Mesendoderm (in vitro differentiated cells): ENCODE measurements around the gene SPATA17.

Experiments used
- DNase-seq: peaks from one replicate; pipeline ENCODE4 v3.0.0; 2013
- H2AK5ac ChIP-seq: 2 replicates; pipeline ENCODE4 v1.6.1; 2013; ENCODE audit warnings: low read length, inconsistent platforms
- H2BK120ac ChIP-seq: 2 replicates; pipeline ENCODE4 v1.6.1; 2013; ENCODE audit warnings: low read depth, mild to moderate bottlenecking, low read length, moderate library complexity, mixed read lengths
- H2BK15ac ChIP-seq: replicated peaks from 2 replicates; pipeline ENCODE4 v1.6.1; 2013; ENCODE audit warnings: low read depth, mild to moderate bottlenecking, moderate library complexity
- H2BK5ac ChIP-seq: 2 replicates; pipeline ENCODE4 v1.6.1; 2013; ENCODE audit warnings: low read length, inconsistent platforms
- H3K18ac ChIP-seq: 2 replicates; pipeline ENCODE4 v1.6.1; 2013; ENCODE audit warnings: mild to moderate bottlenecking, low read length, mixed read lengths
- H3K23ac ChIP-seq: one replicate; pipeline ENCODE4 v1.6.1; 2013; ENCODE audit warnings: low read length
- H3K27ac ChIP-seq: 2 replicates; pipeline ENCODE4 v1.5.1; 2013; ENCODE audit warnings: low read depth, mild to moderate bottlenecking, inconsistent platforms, low read length, moderate library complexity
- H3K27me3 ChIP-seq: 2 replicates; pipeline ENCODE4 v1.6.1; 2013; ENCODE audit warnings: low read length, control low read depth, mild to moderate bottlenecking, inconsistent platforms; ENCODE audit not compliant: insufficient read depth, poor library complexity
- H3K36me3 ChIP-seq: 2 replicates; pipeline ENCODE4 v1.6.1; 2013; ENCODE audit warnings: low read length, inconsistent platforms; ENCODE audit not compliant: control insufficient read depth, insufficient read depth
- H3K4ac ChIP-seq: one replicate; pipeline ENCODE4 v1.6.1; 2013; ENCODE audit warnings: low read depth, mild to moderate bottlenecking, low read length, moderate library complexity
- H3K4me1 ChIP-seq: 2 replicates; pipeline ENCODE4 v1.6.1; 2013; ENCODE audit warnings: low read depth, low read length, inconsistent platforms; ENCODE audit not compliant: control insufficient read depth
- H3K4me2 ChIP-seq: 2 replicates; pipeline ENCODE4 v1.6.1; 2013; ENCODE audit warnings: low read length
- H3K4me3 ChIP-seq: 2 replicates; pipeline ENCODE4 v1.5.1; 2013; ENCODE audit warnings: mild to moderate bottlenecking, low read length
- H3K56ac ChIP-seq: one replicate; pipeline ENCODE4 v1.6.1; 2013; ENCODE audit warnings: low read length
- H3K79me1 ChIP-seq: 2 replicates; pipeline ENCODE4 v1.6.1; 2013; ENCODE audit warnings: low read length, inconsistent platforms
- H3K79me2 ChIP-seq: 2 replicates; pipeline ENCODE4 v1.6.1; 2013; ENCODE audit warnings: mild to moderate bottlenecking, low read length; ENCODE audit not compliant: control insufficient read depth, insufficient read depth
- H3K9ac ChIP-seq: 2 replicates; pipeline ENCODE4 v1.6.1; 2013; ENCODE audit warnings: low read length, inconsistent platforms
- H4K5ac ChIP-seq: one replicate; pipeline ENCODE4 v1.6.1; 2013; ENCODE audit warnings: low read length
- H4K8ac ChIP-seq: one replicate; pipeline ENCODE4 v1.6.1; 2013; ENCODE audit warnings: low read depth, mild to moderate bottlenecking, control low read depth, low read length, moderate library complexity
- WGBS: extraction: QIAGEN DNeasy Blood & Tissue Kit; methylation state at CpG from one replicate; pipeline ENCODE4 v1.1.7; 2013; ENCODE audit warnings: low lambda C conversion rate, missing lambda C conversion rate; ENCODE audit not compliant: insufficient coverage; ENCODE audit errors: extremely low coverage; 5-methylcytosine and 5-hydroxymethylcytosine counted together

The SPATA17 gene

GRCh38 chr1:217717959-217718358, 86.8 kb downstream of the SPATA17 start:
- no peak overlapping the region for H4K8ac ChIP-seq
- DNase-seq, result peak; percentile 6
- no peaks in the 10 kb centered on the region for H3K79me1 ChIP-seq
- H4K5ac ChIP-seq, result no peak overlapping the region
- no peak overlapping the region for H2BK120ac ChIP-seq
- H2AK5ac ChIP-seq, result no peak overlapping the region
- no CpG with 5 or more reads among the region's 1 CpG for WGBS
- no peak overlapping the region for H3K4me3 ChIP-seq
- no peak overlapping the region for H3K23ac ChIP-seq
- no peak overlapping the region for H3K56ac ChIP-seq
- H3K18ac ChIP-seq, result no peak overlapping the region
- no peak overlapping the region for H2BK5ac ChIP-seq
- H3K4ac ChIP-seq, result no peak overlapping the region
- no peak overlapping the region for H2BK15ac ChIP-seq
- H3K4me2 ChIP-seq, result no peak overlapping the region
- no peaks in the 10 kb centered on the region for H3K27me3 ChIP-seq
- H3K79me2 ChIP-seq, result no peaks in the 10 kb centered on the region
- no peaks in the 10 kb centered on the region for H3K36me3 ChIP-seq
- H3K4me1 ChIP-seq, result no peaks in the 10 kb centered on the region
- H3K9ac ChIP-seq, result no peak overlapping the region
- H3K27ac ChIP-seq, result no peak overlapping the region

- no peak overlapping the region for H3K4me3 ChIP-seq
- H3K18ac ChIP-seq, result no peak overlapping the region
- no peak overlapping the region for H3K56ac ChIP-seq
- DNase-seq, result peak; percentile 19
- no peaks in the 10 kb centered on the region for H3K79me1 ChIP-seq
- H3K79me2 ChIP-seq, result no peaks in the 10 kb centered on the region
- H3K36me3 ChIP-seq, result no peaks in the 10 kb centered on the region
- no peak overlapping the region for H2AK5ac ChIP-seq
- no peak overlapping the region for H4K8ac ChIP-seq
- no peak overlapping the region for H3K23ac ChIP-seq
- H3K4me2 ChIP-seq, result no peak overlapping the region
- no peaks in the 10 kb centered on the region for H3K4me1 ChIP-seq
- H3K9ac ChIP-seq, result no peak overlapping the region
- H2BK5ac ChIP-seq, result no peak overlapping the region
- no peak overlapping the region for H3K27ac ChIP-seq
- no peak overlapping the region for H2BK15ac ChIP-seq
- WGBS, result no CpG with 5 or more reads among the region's 2 CpGs
- no peak overlapping the region for H4K5ac ChIP-seq
- H2BK120ac ChIP-seq, result no peak overlapping the region
- H3K4ac ChIP-seq, result no peak overlapping the region
- no peaks in the 10 kb centered on the region for H3K27me3 ChIP-seq
These were observed 87.7 kb downstream of the SPATA17 start for GRCh38 chr1:217718873-217719272.

- H3K4me3 ChIP-seq, result no peak overlapping the region
- no CpG with 5 or more reads among the region's 1 CpG for WGBS
- H4K8ac ChIP-seq, result no peak overlapping the region
- no peak overlapping the region for H3K4me2 ChIP-seq
- no peak overlapping the region for H3K18ac ChIP-seq
- H3K27me3 ChIP-seq, result no peaks in the 10 kb centered on the region
- no peak overlapping the region for H3K27ac ChIP-seq
- no peak overlapping the region for H2BK15ac ChIP-seq
- no peak overlapping the region for H3K9ac ChIP-seq
- no peaks in the 10 kb centered on the region for H3K79me2 ChIP-seq
- no peak overlapping the region for H2AK5ac ChIP-seq
- H3K4ac ChIP-seq, result no peak overlapping the region
- no peak overlapping the region for H2BK120ac ChIP-seq
- H4K5ac ChIP-seq, result no peak overlapping the region
- H3K23ac ChIP-seq, result no peak overlapping the region
- H3K79me1 ChIP-seq, result no peaks in the 10 kb centered on the region
- H3K56ac ChIP-seq, result no peak overlapping the region
- H2BK5ac ChIP-seq, result no peak overlapping the region
- DNase-seq, result peak; percentile 11
- H3K36me3 ChIP-seq, result no peaks in the 10 kb centered on the region
- no peaks in the 10 kb centered on the region for H3K4me1 ChIP-seq
These were observed 90.5 kb downstream of the SPATA17 start for GRCh38 chr1:217721692-217722091.

- no peak overlapping the region for H2AK5ac ChIP-seq
- H2BK120ac ChIP-seq, result no peak overlapping the region
- no peak overlapping the region for H3K23ac ChIP-seq
- H3K56ac ChIP-seq, result no peak overlapping the region
- H3K9ac ChIP-seq, result no peak overlapping the region
- H3K4ac ChIP-seq, result no peak overlapping the region
- no peaks in the 10 kb centered on the region for H3K27me3 ChIP-seq
- no peak overlapping the region for H4K5ac ChIP-seq
- no peak overlapping the region for H3K27ac ChIP-seq
- no peak overlapping the region for H3K18ac ChIP-seq
- H3K36me3 ChIP-seq, result no peaks in the 10 kb centered on the region
- no peak overlapping the region for H2BK15ac ChIP-seq
- no peak overlapping the region for H3K4me3 ChIP-seq
- no peak overlapping the region for H4K8ac ChIP-seq
- H3K79me1 ChIP-seq, result no peaks in the 10 kb centered on the region
- DNase-seq, result no peak
- no peaks in the 10 kb centered on the region for H3K79me2 ChIP-seq
- no peak overlapping the region for H3K4me2 ChIP-seq
- no peak overlapping the region for H2BK5ac ChIP-seq
- no peaks in the 10 kb centered on the region for H3K4me1 ChIP-seq
- WGBS, result no CpG with 5 or more reads among the region's 3 CpGs
These were observed 103.8 kb downstream of the SPATA17 start for GRCh38 chr1:217734973-217735372.

GRCh38 chr1:217747156-217747769, 116.1 kb downstream of the SPATA17 start:
- H3K4me3 ChIP-seq, result no peak overlapping the region
- no CpG with 5 or more reads among the region's 2 CpGs for WGBS
- no peaks in the 10 kb centered on the region for H3K36me3 ChIP-seq
- no peak overlapping the region for H3K27ac ChIP-seq
- H4K5ac ChIP-seq, result no peak overlapping the region
- no peaks in the 10 kb centered on the region for H3K79me2 ChIP-seq
- no peak overlapping the region for H3K18ac ChIP-seq
- no peak overlapping the region for H3K4ac ChIP-seq
- H4K8ac ChIP-seq, result no peak overlapping the region
- peak; percentile 17 for DNase-seq
- no peak overlapping the region for H3K56ac ChIP-seq
- H3K4me1 ChIP-seq, result no peaks in the 10 kb centered on the region
- no peak overlapping the region for H3K23ac ChIP-seq
- no peak overlapping the region for H2BK15ac ChIP-seq
- H3K79me1 ChIP-seq, result no peaks in the 10 kb centered on the region
- H3K9ac ChIP-seq, result no peak overlapping the region
- H2BK120ac ChIP-seq, result no peak overlapping the region
- no peak overlapping the region for H3K4me2 ChIP-seq
- no peak overlapping the region for H2BK5ac ChIP-seq
- H2AK5ac ChIP-seq, result no peak overlapping the region
- H3K27me3 ChIP-seq, result no peaks in the 10 kb centered on the region

GRCh38 chr1:217769768-217770167, 138.6 kb downstream of the SPATA17 start:
- Histone ChIP-seq H3K4me3 (no peak overlapping the region), H3K23ac (no peak overlapping the region), H2BK15ac (no peak overlapping the region), H3K36me3 (no peaks in the 10 kb centered on the region), H3K4me1 (no peaks in the 10 kb centered on the region), H4K5ac (no peak overlapping the region), H3K27ac (no peak overlapping the region), H3K18ac (no peak overlapping the region), H2AK5ac (no peak overlapping the region), H3K56ac (no peak overlapping the region), H3K79me1 (no peaks in the 10 kb centered on the region), H3K9ac (no peak overlapping the region), H3K27me3 (no peaks in the 10 kb centered on the region), H3K4ac (no peak overlapping the region), H3K4me2 (no peak overlapping the region), H4K8ac (no peak overlapping the region), H2BK120ac (no peak overlapping the region), H3K79me2 (no peaks in the 10 kb centered on the region), H2BK5ac (no peak overlapping the region)
- DNase-seq, result no peak
